Amniotic stem cell (primary cell): ENCODE data around the gene ABLIM2.
A peak's percentile ranks its signal among the peaks of the same experiment; 100 is the strongest.

Experiments used
- DNase-seq: peaks from one replicate; lab custom pipeline; 2025; lab: John Stamatoyannopoulos, UW

Gene ABLIM2

DNA sequence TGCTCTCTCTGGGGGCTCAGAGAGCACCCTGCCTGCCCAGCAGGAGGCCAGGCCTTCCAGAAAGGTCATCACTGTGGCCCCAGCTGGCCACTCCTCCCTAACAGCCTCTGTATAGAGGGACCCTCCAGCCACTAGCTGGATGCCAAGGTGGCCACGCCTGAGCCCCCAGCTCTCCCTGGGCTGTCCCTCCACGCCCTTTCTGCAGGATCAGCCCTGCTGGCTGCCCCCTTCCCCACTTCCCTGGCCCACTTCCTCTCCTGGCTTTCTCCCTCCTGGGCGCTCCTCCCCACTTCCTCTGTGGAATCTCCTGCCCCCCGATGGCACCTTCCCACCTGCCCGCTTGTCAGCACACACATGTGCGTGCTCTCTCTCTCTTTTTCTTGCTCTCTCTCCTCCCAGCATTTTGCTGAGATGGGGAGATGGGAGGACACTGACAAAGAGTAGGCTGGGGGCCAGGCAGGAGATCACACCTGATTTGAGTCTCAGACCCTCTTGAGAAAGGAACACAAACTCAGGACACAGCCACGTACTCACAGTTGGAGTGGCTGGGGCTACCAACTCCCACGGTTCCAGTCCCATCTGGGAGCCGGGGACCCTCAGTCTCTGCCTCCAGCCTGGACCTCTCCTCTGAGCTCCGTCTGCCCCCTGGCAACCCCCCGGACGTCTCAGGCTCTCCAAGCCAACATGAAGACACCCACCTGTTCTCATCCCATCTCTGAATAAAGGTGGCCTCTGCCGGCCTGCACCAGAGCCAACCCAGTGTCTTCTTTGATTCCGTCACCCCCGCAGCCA lies 156.9 kb downstream of the ABLIM2 start:
- DNase-seq = no peak

DNA sequence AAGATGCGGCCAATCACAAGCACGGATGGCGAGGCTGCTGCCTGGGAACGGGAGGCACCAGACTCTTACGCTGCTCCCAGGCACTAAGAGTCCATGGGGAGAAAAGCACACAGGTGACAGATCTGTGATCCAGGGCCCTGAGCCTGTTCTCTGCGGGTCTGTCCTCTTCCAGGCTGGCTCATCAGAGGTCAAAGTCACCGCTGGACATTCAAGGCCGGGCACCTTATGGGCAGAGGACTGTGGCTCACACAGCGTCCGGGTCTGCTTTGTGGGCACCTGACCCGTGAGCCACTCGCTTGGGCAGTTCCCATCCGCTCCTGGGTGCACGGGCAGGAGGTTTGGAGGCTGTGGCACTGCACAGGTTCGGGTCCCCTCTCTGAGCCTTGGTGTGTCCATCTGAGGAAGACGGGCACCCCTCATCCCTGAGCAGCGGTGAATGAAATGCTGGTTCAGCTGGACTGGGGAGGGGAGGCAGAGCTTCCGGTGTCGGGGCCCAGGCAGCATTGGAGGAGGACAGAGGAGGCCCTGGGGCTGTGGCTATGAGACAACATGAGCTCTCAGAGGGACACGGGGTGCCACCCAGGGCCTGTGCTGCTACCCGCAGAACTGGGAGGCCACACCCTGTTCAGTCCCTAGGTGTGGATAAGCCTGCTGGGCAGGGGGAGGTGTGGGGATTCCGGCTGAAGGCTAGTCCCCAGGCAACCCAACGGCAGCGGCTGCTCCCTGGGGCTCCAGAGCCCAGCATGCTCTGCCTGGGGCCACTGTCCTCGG lies 157.7 kb downstream of the ABLIM2 start:
- no peak for DNase-seq

DNA sequence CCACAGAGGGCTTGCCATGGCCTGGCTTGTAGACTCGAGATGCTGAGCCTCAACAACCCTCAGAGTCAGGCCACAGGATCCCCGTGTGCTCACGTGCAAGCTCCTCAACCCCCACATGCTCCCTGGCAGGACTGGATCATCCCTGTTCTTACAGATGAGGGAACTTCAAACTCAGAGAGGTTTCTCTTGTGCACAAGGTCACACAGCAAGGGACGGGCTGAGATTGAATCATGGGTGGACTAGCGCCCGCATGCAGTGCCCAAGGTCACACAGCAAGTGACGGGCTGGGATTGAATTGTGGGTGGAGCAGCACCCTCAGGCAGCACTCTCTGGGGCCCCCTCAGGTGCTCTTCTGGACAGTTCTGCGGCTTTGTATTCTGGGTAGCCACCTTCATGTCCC lies 158.4 kb downstream of the ABLIM2 start:
- no peak for DNase-seq

DNA sequence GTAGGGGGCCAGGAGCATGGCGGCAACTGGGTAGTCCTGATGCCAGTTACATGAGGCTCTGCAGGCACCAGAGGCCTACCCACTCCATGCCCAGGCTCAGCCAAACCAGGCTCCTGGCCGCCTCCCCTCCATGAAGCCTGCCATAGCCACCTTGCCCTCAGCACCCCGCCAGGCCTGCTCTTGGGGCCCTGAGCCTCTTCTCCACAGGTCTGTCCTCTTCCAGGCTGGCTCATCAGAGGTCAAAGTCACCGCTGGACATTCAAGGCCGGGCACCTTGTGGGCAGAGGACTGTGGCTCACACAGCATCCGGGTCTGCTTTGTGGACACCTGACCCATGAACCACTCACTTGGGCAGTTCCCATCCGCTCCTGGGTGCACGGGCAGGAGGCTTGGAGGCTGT lies 158.9 kb downstream of the ABLIM2 start:
- no peak for DNase-seq

DNA sequence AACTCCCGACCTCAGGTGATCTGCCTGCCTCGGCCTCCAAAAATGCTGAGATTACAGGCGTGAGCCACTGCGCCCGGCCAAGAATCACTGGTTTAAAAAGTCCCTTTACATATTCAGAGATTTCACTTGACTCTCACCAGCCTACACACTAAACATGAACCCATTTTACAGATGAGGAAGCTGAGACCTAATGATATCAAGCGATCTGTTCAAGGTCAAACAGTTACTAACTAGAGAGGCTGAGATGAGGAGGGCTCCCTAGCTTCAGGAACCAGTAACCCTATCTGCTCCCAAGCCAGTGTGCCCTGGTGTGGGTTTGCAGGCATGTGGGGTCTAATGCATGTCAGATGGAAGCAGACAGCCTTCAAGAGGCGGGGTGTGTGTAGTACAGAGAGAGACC lies 159.3 kb downstream of the ABLIM2 start:
- DNase-seq = no peak

DNA sequence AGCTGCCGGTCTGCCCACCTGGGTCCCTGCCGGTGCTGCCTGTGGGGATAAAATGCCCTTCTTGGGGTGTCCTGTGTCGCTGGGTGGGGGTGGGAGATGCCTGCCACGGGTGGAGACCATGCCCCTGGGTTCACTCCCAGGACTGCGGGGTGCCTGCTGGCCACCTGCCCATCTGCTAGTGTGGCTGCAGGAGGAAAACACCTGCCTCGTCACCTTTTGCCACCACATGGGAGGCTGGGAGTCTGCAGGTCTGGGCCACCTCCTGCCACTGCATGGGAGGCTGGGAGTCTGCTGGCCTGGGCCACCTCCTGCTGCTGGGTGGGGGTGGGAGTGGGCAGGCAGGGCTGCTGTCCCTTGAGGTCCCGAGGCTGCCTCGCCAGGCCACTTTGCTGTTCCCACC lies 160.2 kb downstream of the ABLIM2 start:
- DNase-seq = no peak

DNA sequence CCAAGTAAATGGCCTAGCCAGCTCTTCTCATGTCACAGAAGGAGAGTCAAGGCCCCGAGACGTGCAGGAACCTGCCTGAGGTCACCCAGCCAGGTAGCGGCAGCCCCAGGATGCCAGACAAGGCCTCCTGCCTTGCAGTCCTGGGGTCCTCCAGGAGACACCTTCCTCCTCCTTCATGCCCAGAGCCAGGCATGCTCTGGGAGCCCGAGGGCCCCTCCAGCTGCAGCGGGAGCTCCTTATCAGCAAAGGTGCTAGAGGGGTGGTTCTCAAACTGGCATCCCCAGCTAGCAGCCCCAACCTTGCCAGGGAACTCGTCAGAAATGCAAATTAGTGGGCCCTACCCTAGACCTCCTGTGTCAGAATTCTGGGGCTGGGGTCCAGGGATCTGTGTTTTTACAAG lies 162.7 kb downstream of the ABLIM2 start:
- no peak for DNase-seq

DNA sequence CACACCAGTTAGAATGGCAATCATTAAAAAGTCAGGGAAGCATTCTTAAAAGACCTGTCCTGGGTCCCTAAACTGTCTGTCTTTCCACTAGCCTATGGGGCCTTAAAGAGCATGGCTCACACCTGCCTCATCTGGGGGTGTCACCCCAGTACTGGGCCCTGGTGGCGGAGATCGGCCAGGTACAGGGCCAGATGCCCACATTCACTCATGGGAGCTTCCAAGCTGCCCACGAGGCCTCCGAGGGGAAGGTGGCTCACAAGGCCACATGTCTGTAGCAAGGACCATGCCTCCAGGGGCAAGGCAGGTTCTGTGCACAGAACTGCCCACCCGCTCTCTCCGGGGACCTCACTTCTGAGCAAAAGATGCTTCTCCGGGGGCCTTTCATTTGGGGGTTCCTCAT lies 163.5 kb downstream of the ABLIM2 start:
- DNase-seq = no peak

DNA sequence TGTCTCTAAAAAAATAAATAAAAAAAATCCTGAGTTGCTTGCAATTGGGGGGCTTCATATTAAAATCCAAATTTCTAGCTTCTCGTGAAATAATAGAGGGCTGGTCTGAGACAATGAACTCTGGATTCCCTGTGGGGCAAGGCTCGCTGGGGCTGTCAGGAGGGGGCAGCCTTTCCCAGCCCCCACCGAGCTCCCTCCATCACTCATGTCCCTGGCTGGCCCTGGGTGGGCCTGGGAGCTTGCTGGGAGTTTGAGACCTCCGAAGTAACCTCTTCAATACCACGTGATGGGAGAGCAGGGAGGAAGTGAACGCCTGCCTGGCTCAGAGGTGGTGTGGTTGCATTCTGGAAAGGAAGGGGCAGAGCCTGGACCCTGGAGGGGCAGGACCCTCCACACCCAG lies 164.9 kb downstream of the ABLIM2 start:
- DNase-seq = no peak

DNA sequence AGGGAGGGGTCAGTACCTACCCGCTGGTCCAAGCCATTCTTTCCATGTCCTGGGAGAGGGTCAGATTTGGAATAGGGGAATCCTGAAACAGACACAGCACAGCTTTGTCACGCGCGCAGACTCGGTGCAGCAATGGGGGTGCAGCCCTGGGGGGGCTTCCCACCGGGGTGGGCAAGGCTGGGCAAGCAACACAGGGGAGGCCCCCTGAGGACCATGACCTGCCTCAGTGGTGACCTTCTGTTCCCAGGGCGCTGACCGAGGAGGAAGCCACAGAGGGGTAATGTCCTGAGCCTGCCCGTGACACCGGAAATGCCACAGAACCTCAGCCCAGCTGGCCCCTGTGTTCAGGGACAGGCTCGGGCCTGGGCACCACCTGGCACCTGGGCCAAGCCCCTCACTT lies 165.8 kb downstream of the ABLIM2 start:
- no peak for DNase-seq

DNA sequence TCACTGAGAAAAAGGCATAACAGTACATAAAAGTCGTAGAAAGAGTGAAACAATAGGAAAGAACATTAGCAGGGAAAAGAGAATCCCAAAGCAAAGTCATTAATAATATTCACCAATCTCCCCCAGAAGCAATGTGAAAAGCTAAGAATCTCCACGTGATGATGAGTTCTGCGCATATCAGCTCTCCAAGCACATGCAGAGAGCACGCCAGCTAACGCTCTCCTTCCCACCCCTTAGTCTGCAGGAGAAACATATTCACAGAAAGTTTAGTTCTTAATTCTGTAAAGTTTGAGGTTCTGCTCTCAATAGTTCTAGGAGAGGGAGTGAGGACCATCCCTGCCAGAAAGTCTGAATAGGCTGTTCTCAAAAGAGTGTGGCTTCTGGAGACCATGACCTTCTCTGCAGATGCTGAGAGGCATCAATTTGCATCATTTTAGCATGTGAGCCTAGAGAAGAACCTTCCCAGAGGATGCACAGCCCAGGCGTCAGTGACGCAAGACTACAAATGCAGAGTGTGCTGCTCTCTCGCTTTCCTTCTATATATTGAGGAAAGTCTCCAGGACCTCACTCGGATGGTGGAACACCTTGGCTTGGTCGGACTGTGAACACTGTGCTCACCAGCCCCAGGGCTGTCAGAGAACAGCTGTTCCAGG lies 167.7 kb downstream of the ABLIM2 start:
- no peak for DNase-seq

DNA sequence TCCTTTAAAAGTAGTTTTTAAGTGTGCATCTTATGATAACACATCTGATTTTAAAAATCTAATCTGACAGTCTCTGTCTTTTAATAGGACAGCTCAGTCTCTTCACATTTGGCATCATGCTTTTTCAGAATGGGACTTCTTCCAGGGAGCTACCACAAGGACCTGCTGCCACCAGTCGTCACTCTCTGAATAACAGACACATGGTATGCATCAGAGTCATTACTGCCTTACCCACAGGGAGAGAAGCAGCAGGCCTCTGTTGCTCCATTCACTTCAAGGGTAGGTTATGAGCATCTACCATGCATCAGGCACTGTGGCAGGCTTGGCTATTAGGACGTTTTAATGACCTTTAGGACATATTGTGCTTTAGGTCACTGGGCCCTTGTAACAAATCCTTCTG lies 169.0 kb downstream of the ABLIM2 start:
- no peak for DNase-seq

DNA sequence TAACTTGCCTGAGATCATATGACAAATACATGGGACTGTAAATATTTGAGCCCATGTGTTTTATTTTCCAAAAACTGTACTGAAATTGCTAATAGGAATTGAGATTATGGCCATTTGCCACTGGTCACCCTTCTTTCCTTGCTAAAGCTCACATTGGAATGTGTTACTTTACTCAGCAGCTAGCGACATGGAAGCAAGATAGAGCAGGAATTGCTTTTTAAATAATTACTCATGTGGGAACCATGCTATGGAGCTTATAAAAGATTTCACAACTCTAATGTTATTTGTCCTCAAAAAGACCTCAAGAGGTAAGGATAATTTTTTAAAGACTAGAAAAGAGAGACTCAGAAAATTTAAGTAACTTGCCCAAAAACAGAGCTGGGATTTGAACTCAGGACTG lies 170.2 kb downstream of the ABLIM2 start:
- peak; percentile 7 for DNase-seq

DNA sequence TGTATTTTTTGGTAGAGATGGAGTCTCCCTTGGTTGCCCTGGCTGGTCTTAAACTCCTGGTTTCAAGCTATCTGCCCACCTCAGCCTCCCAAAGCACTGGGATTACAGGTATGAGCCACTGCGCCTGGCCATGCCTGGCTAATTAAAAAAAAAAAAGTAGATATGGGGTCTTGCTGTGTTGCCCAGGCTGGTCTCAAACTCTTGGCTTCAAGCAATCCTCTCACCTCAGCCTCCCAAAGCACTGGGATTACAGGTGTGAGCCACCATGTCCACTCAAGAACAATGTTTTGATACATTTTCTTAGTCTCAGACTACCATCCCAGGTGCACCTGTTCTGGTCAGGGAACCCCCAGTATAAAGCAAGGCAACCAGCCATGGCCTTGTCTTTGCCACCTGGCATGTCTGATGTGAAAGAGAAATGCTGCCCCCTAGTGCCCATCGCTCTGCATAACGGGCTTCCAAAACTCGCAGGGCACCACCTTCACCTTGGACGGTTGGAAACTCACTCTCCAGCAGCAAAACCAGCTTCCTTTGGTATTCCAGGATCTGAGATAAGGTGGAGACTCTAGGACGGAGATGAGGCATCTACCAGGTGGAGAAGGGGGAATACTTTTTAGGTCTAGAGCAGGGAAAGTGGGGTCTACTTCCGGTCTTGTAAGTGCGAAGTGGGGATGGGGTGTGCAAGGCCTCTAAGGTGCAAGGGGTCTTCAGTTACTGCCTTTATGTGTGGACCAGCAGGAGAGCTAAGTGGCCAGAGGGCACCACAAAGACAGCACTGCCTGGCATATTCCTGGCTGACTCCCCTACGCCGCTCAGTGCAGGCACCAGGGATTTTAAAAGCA lies 171.2 kb downstream of the ABLIM2 start:
- DNase-seq = peak; percentile 10

DNA sequence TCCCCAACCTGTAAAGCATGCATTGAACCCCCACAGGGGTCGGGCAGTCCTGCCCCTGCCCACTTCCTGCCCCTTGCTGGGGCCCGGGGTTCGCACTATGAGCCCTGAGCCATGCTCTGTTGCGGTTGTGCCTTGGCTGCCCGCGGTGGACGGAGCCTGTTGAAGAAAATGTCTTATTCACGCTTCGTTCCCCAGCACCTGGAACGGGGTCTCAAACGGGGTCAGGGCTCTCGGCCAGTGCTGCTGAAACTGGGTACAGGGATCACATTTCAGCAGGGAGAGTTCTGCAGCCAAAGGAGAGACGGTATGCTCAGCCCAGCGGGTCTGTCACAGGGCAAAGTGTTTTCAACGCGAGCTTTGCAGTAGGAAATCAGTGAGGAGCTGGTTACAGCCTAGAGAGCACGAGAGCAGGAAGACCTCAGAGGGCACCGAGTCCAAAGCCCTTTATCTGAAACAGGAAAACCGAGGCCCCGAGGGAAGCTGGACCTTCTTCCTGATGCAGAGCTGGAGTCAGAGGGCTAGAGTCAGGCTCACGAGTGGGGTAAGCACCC lies 172.6 kb downstream of the ABLIM2 start:
- no peak for DNase-seq

DNA sequence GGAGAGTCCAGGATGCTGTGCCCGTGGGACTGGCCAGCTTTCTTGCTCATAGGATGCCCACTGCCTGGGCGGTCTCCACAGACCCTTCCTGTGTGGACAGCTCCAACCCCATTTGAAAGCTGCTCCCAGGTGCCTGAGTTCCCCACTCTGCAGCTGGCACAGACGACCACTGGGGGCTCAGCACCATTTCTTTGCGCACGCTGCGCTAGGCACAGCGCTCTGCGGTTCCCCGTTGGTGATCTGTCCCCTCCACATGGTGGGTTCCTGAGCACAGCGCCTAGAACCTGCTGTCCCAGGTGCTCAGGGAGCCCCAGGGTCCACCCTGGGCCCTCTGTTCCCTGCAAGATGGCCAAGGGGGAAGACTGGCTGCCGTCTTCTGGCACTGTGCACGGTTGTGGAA lies 173.5 kb downstream of the ABLIM2 start:
- no peak for DNase-seq

DNA sequence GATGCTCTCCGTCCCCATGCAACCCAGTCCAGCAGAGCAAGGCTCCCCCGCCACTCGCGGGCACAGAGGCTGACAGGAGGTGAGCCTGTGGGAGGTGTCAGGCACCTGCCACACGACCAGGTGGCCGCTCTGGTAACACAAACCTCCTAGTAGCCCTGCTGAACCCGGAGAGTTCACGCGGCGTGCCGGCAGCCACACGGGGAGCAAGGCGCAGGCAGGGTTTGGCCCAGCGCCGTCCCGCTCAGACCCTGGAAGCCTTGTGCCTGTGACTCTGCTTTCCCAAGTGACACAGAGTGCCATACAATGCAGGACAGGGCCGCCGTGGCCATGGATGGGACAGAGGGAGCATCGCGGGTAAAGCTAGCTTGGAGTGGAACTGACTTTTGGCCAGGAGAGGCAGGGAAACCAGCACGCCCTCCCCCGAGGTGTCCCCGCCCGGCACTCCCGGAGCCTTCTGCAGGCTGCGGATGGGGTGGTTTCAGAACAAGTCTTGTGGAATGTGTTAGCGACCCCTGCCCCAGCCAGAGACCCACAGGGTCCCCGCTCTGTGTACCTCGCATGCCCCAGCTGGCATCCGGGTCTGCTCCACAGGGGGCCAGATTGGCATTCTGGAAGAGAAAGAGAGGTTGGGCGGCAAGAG lies 174.2 kb downstream of the ABLIM2 start:
- no peak for DNase-seq

DNA sequence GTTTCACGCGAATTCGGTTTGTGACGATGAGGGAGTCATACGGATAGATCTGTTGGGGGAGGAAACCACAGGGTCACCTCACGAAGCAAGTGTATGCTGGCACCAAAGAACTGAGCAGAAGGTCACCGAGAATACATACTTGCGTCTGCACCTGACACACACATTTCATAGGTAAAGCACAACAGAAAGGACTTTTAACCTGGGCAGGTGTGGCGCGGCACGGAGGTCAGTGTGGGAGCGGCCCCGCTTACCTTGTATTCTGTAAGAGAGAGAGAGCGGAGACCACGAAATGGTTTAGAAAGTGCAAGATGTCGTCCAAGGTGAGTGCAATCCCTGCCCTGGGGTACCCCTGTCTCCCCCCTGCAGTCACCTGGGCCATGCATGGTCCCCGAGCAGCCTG lies 175.3 kb downstream of the ABLIM2 start:
- no peak for DNase-seq

DNA sequence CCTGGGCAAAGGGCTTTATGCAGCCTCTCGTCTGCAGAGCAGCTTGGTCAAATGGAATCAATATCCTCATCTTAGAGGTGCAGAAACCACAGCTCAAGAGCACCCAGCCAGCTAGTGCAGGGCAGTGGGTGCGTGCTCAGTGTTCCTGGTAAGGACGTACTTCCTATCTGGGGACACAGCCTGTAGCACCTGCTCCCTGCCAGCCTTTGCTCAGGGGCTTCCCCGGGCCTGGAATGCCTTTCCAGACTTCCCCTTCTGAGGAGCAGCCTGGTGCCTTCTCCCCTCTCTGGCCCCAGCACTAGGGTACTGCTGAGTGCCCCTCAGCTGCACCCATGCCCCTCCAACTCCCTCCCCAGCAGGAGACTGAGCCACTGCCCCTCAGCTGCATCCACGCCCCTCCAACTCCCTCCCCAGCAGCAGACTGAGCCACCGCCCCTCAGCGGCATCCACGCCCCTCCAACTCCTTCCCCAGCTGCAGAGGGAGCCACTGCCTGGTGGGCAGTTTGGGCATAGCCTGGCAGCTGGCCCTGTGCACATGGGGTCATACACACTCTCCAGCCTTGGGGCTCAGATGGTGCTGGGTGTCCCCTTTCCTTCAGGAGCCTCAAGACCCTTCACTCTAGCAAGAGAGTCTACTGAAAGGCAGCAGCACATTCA lies 176.7 kb downstream of the ABLIM2 start:
- DNase-seq = no peak

DNA sequence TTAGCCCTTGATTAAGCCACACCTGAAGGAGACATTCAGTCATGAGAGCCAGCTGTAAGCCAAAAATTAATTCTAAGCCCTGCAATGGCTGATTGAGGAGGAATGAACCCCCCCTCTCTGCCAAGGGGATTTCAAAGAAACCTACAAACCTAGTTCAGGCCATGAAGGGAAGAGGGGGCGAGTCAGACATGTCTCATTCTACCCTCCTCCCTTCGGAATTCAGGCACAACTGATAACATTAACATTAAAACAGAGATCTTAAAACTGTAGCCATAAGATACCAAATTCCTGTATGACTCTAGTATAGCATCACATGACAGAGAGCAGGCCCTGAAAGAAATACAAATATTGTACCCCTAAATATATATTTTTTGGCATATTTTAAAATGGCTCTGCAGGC lies 178.6 kb downstream of the ABLIM2 start:
- no peak for DNase-seq

DNA sequence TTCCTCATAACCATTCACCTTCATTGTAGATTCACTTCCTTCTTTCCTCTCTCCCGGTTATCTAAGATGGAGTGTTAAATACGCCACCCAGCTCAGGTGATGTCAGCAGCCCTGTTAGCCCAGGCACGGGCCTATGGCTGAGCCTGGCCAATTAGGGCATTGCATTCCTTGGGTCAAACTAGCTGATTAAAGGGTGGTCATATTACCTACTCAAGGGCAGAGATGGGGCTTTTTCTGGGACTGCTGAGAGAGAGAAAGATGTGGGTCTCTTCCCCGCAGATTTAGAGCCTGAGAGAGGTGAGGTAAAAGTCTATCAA lies 179.0 kb downstream of the ABLIM2 start:
- DNase-seq = no peak
